T1000 (cell line): ENCODE results near the gene MRPL38.
"Not testable (repeated sequence)": the region's sequence is repeated elsewhere in the genome, so short reads cannot be mapped to it uniquely, and the experiment has no call there.

Experiments
- DNase-seq: peaks from one replicate; lab custom pipeline; 2025; ENCODE audit warnings: mixed read lengths; lab: John Stamatoyannopoulos, UW

The MRPL38 gene

GRCh38 chr17:75876190-75876937 is 28.3 kb downstream of the MRPL38 start:
- DNase-seq: no peak

GRCh38 chr17:75875940-75876189 is 28.8 kb downstream of the MRPL38 start:
- DNase-seq: peak; percentile 83

GRCh38 chr17:75875182-75875939 is 29.3 kb downstream of the MRPL38 start:
- no peak for DNase-seq

- DNase-seq: no peak
These were observed 30.1 kb downstream of the MRPL38 start for GRCh38 chr17:75874323-75875181.

GRCh38 chr17:75873587-75874322 is 30.9 kb downstream of the MRPL38 start:
- DNase-seq: no peak

GRCh38 chr17:75872434-75873351 is 32.0 kb downstream of the MRPL38 start:
- peak; percentile 52 for DNase-seq

- not testable (repeated sequence) for DNase-seq
These were observed 34.5 kb downstream of the MRPL38 start for GRCh38 chr17:75870228-75870627.

- DNase-seq: no peak
These were observed 35.2 kb downstream of the MRPL38 start for GRCh38 chr17:75869282-75870141.

- not testable (repeated sequence) for DNase-seq
These were observed 35.9 kb downstream of the MRPL38 start for GRCh38 chr17:75868730-75869281.

- DNase-seq: not testable (repeated sequence)
These were observed 39.1 kb downstream of the MRPL38 start for GRCh38 chr17:75865404-75866188.

- not testable (repeated sequence) for DNase-seq
These were observed 39.8 kb downstream of the MRPL38 start for GRCh38 chr17:75864887-75865286.

- DNase-seq: no peak
These were observed 40.2 kb downstream of the MRPL38 start for GRCh38 chr17:75864448-75864871.

GRCh38 chr17:75861927-75862317 is 42.8 kb downstream of the MRPL38 start:
- no peak for DNase-seq

- DNase-seq: not testable (repeated sequence)
These were observed 45.3 kb downstream of the MRPL38 start for GRCh38 chr17:75859358-75859757.

- no peak for DNase-seq
These were observed 48.5 kb downstream of the MRPL38 start for GRCh38 chr17:75856062-75856756.

- peak; percentile 96 for DNase-seq
These were observed 49.2 kb downstream of the MRPL38 start, which contains the start of gene WBP2 for GRCh38 chr17:75855310-75856061. Gene WBP2, minus strand, starts transcription at chr17:75855335. Its CDS starts 38 bp downstream, at chr17:75855297.

GRCh38 chr17:75854881-75855309 is 49.8 kb downstream of the MRPL38 start:
- DNase-seq: no peak
